Measurements from ENCODE around the gene MFN2. TPM values are rescaled to one million over a fixed set of nuclear protein-coding genes. Genes with fewer than 3 reads are reported as not detected.

MFN2 gene
- total RNA-seq, 4 donors from 2014 or later = 72.1 to 92.8 (median 75.6) TPM

- Histone ChIP-seq H3K4me1 (peaks cover 0 to 11% (median 8%) of the 10 kb centered on the region in 4 donors), H3K27ac (no peak overlapping the region), H3K27me3 (no peaks in the 10 kb centered on the region), H3K4me3 (no peak overlapping the region), H3K9me3 (no peaks in the 10 kb centered on the region), H3K36me3 (peaks cover 0 to 16% (median 6%) of the 10 kb centered on the region in 4 donors)
- no peak for TF ChIP-seq EP300 (IDR thresholded peaks at IDR 0.05; ENCODE audit: low read depth)
- TF ChIP-seq POLR2AphosphoS5 (IDR thresholded peaks at IDR 0.05) = no peak
- no peak for TF ChIP-seq CTCF (IDR thresholded peaks at IDR 0.05)
- TF ChIP-seq POLR2A (IDR thresholded peaks at IDR 0.05) = no peak
- in situ Hi-C loops (cut with MboI; ENCODE audit: low pct_ligation_motif_present in 1 of 4, low pct_unique_long_range_greater_than_20kb in 1 of 4, low sequenced_read_pairs in 3 of 4) (no loop called here), intact Hi-C loops (cut with DNase I; ENCODE audit: low total_unique reads) (no loop called here)
- DNase-seq = no peak
- WGBS, 2 donors (ENCODE audit: low coverage in 1 of 2) = 95 to 96% methylated on average over 4 to 9 of the region's 9 CpGs
These were observed 35.3 kb downstream of the MFN2 start for GRCh38 chr1:12015499-12015898.

GRCh38 chr1:12016182-12016581 is 35.9 kb downstream of the MFN2 start:
- DNase-seq = no peak
- Histone ChIP-seq H3K4me1 (peaks cover 0 to 13% (median 10%) of the 10 kb centered on the region in 4 donors), H3K4me3 (no peak overlapping the region), H3K36me3 (peaks cover 0 to 9% (median 3%) of the 10 kb centered on the region in 4 donors), H3K9me3 (no peaks in the 10 kb centered on the region), H3K27ac (peak overlapping the region in 1 of 4 donors; percentile 51), H3K27me3 (no peaks in the 10 kb centered on the region)
- TF ChIP-seq CTCF (IDR thresholded peaks at IDR 0.05) = no peak
- TF ChIP-seq POLR2A (IDR thresholded peaks at IDR 0.05) = no peak
- TF ChIP-seq EP300 (IDR thresholded peaks at IDR 0.05; ENCODE audit: low read depth) = no peak
- no peak for TF ChIP-seq POLR2AphosphoS5 (IDR thresholded peaks at IDR 0.05)
- 68 to 90% methylated on average over 3 of the region's 3 CpGs for WGBS, 2 donors (ENCODE audit: low coverage in 1 of 2)
- in situ Hi-C loops (cut with MboI; ENCODE audit: low pct_ligation_motif_present in 1 of 4, low pct_unique_long_range_greater_than_20kb in 1 of 4, low sequenced_read_pairs in 3 of 4) (no loop called here), intact Hi-C loops (cut with DNase I; ENCODE audit: low total_unique reads) (no loop called here)

GRCh38 chr1:12019858-12020509 is 39.7 kb downstream of the MFN2 start:
- WGBS, 2 donors (ENCODE audit: low coverage in 1 of 2) = 6 to 27% methylated on average over 2 to 12 of the region's 12 CpGs
- H3K27ac ChIP-seq = peak overlapping the region; percentile 83 to 88 (median 88)
- TF ChIP-seq POLR2A (IDR thresholded peaks at IDR 0.05) (no peak), POLR2AphosphoS5 (IDR thresholded peaks at IDR 0.05) (no peak), CTCF (IDR thresholded peaks at IDR 0.05) (no peak), EP300 (IDR thresholded peaks at IDR 0.05; ENCODE audit: low read depth) (no peak)
- intact Hi-C loops (cut with DNase I; ENCODE audit: low total_unique reads) (no loop called here), in situ Hi-C loops (cut with MboI; ENCODE audit: low pct_ligation_motif_present in 1 of 4, low pct_unique_long_range_greater_than_20kb in 1 of 4, low sequenced_read_pairs in 3 of 4) (no loop called here)
- no peaks in the 10 kb centered on the region for H3K9me3 ChIP-seq
- H3K27me3 ChIP-seq = no peaks in the 10 kb centered on the region
- H3K4me1 ChIP-seq = peaks cover 0 to 13% (median 10%) of the 10 kb centered on the region in 4 donors
- peak overlapping the region; percentile 76 to 83 (median 80) for H3K4me3 ChIP-seq
- H3K36me3 ChIP-seq = no peaks in the 10 kb centered on the region
- no peak for DNase-seq

GRCh38 chr1:12021616-12022015 is 41.4 kb downstream of the MFN2 start:
- 95% methylated on average over 2 of the region's 9 CpGs; no CpG with 5 or more reads in 1 of the 2 donors for WGBS, 2 donors (ENCODE audit: low coverage in 1 of 2)
- in situ Hi-C loops (cut with MboI; ENCODE audit: low pct_ligation_motif_present in 1 of 4, low pct_unique_long_range_greater_than_20kb in 1 of 4, low sequenced_read_pairs in 3 of 4) = no loop called here
- H3K36me3 ChIP-seq = no peaks in the 10 kb centered on the region

More at GRCh38 chr1:12021616-12022015, 41.4 kb downstream of the MFN2 start:
- DNase-seq = no peak
- Histone ChIP-seq H3K9me3 (no peaks in the 10 kb centered on the region), H3K4me1 (peaks cover 0 to 13% (median 10%) of the 10 kb centered on the region in 4 donors), H3K4me3 (no peak overlapping the region), H3K27ac (no peak overlapping the region), H3K27me3 (no peaks in the 10 kb centered on the region)
- intact Hi-C loops (cut with DNase I; ENCODE audit: low total_unique reads) = no loop called here
- TF ChIP-seq CTCF (IDR thresholded peaks at IDR 0.05) (no peak), POLR2A (IDR thresholded peaks at IDR 0.05) (no peak), EP300 (IDR thresholded peaks at IDR 0.05; ENCODE audit: low read depth) (no peak), POLR2AphosphoS5 (IDR thresholded peaks at IDR 0.05) (no peak)

Measured in transverse colon (tissue), 4 donors.